Measurements from ENCODE around the gene GDPD3. TPM values are rescaled to one million over a fixed set of nuclear protein-coding genes. Genes with fewer than 3 reads are reported as not detected.

Gene GDPD3
- total and polyA plus RNA-seq, 2 of the 13 experiments (the other 11 are each of a cell fraction or from before 2014, with no cell fraction given): 18.7 to 20.6 TPM

DNA sequence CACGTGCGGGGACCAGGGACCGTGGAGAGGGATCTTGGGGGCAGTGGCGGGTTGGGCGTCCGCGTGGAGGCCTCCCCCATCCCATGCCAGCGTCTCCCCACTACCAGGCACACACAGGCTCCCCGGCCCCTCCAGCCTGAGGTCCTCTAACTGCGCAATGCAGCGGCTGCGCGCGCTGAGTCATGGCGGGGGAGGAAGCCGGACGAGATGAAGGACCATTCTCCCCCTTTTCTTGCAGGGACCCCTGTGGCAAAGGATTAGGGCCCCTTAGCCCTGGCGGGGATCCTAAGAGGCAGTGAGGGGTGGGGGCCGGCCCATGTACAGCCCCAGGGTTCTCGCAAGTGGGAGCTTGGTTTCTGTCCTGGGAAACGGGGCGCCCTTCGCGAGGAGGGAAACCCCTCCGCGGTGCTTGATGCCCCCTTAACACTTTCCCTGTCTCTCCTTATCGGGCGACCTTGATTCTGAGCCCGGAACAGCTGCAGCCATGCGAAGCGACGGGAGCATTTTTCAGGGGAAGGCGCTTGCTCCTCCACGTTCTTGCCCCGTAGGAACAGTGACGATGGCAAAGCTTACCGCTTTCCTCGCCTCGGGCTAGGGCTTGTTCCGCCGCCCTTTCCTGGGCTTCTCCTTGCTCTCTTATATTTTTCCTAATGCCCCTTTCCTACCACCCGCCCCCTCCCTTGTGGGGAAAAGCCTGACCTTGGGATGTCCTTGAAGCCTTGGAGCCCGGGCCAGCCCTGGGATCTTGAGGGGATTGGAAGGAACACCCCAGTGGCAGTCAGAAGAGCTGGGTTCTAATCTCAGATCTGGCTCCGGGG, 47.2 kb downstream of the GDPD3 start (continued):
- peak; percentile 60 for TF ChIP-seq SRSF1 (optimal IDR thresholded peaks at IDR 0.05; ENCODE audit: low read depth, low read length)
- TF ChIP-seq KMT2B (CRISPR knock-in tag; IDR thresholded peaks at IDR 0.05): no peak
- 0 out of 2 replicates have a peak, but pooled peaks have one; percentile 67 for TF ChIP-seq ZNF841 (CRISPR knock-in tag; IDR thresholded peaks at IDR 0.05; ENCODE audit: borderline replicate concordance)
- no peak for TF ChIP-seq CHD2 (IDR thresholded peaks at IDR 0.05; ENCODE audit: low read depth, low read length)
- peak; percentile 19; the same call in 1 of the 2 replicates for TF ChIP-seq ZNF33B (CRISPR knock-in tag; IDR thresholded peaks at IDR 0.05)
- TF ChIP-seq NFE2 (CRISPR knock-in tag; IDR thresholded peaks at IDR 0.05): peak; percentile 24; the same call in 1 of the 2 replicates
- no peak for TF ChIP-seq GTF2F1 (IDR thresholded peaks at IDR 0.05; ENCODE audit: low read length)
- TF ChIP-seq, protein P1, sequence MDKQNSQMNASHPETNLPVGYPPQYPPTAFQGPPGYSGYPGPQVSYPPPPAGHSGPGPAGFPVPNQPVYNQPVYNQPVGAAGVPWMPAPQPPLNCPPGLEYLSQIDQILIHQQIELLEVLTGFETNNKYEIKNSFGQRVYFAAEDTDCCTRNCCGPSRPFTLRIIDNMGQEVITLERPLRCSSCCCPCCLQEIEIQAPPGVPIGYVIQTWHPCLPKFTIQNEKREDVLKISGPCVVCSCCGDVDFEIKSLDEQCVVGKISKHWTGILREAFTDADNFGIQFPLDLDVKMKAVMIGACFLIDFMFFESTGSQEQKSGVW (CRISPR knock-in tag; IDR thresholded peaks at IDR 0.05; ENCODE audit: borderline replicate concordance): 0 out of 2 replicates have a peak, but pooled peaks have one; percentile 4
- TF ChIP-seq, protein P2, sequence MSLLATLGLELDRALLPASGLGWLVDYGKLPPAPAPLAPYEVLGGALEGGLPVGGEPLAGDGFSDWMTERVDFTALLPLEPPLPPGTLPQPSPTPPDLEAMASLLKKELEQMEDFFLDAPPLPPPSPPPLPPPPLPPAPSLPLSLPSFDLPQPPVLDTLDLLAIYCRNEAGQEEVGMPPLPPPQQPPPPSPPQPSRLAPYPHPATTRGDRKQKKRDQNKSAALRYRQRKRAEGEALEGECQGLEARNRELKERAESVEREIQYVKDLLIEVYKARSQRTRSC (CRISPR knock-in tag; IDR thresholded peaks at IDR 0.05; ENCODE audit: low read depth): no peak
- no peak for TF ChIP-seq ZNF570 (CRISPR knock-in tag; IDR thresholded peaks at IDR 0.05; ENCODE audit: borderline replicate concordance)
- TF ChIP-seq ZNF256 (CRISPR knock-in tag; conservative IDR thresholded peaks at IDR 0.05): no peak
- peak; percentile 27 for TF ChIP-seq ZEB1 (IDR thresholded peaks at IDR 0.05; ENCODE audit: insufficient replicate concordance, low read depth)
- TF ChIP-seq ZNF143 (CRISPR knock-in tag; IDR thresholded peaks at IDR 0.05): 0 out of 2 replicates have a peak, but pooled peaks have one; percentile 3
- TF ChIP-seq, protein P3, sequence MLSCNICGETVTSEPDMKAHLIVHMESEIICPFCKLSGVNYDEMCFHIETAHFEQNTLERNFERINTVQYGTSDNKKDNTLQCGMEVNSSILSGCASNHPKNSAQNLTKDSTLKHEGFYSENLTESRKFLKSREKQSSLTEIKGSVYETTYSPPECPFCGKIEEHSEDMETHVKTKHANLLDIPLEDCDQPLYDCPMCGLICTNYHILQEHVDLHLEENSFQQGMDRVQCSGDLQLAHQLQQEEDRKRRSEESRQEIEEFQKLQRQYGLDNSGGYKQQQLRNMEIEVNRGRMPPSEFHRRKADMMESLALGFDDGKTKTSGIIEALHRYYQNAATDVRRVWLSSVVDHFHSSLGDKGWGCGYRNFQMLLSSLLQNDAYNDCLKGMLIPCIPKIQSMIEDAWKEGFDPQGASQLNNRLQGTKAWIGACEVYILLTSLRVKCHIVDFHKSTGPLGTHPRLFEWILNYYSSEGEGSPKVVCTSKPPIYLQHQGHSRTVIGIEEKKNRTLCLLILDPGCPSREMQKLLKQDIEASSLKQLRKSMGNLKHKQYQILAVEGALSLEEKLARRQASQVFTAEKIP (CRISPR knock-in tag; IDR thresholded peaks at IDR 0.05; ENCODE audit: borderline replicate concordance): no peak
- no peak for TF ChIP-seq MBD4 (IDR thresholded peaks at IDR 0.05; ENCODE audit: borderline replicate concordance, low read length)
- 0 out of 2 replicates have a peak, but pooled peaks have one; percentile 11 for TF ChIP-seq U2AF2 (IDR thresholded peaks at IDR 0.05; ENCODE audit: low read depth, low read length)
- TF ChIP-seq FOXK2 (IDR thresholded peaks at IDR 0.05): no peak
- TF ChIP-seq HOXA9 (CRISPR knock-in tag; IDR thresholded peaks at IDR 0.05; ENCODE audit: borderline replicate concordance): no peak
- no peak for TF ChIP-seq ZNF207 (IDR thresholded peaks at IDR 0.05; ENCODE audit: borderline replicate concordance)
- no peak for TF ChIP-seq DR1 (CRISPR knock-in tag; IDR thresholded peaks at IDR 0.05)
- TF ChIP-seq ZNF253 (CRISPR knock-in tag; IDR thresholded peaks at IDR 0.05; ENCODE audit: borderline replicate concordance): no peak
- no peak for TF ChIP-seq SAFB2 (CRISPR knock-in tag; IDR thresholded peaks at IDR 0.05; ENCODE audit: borderline replicate concordance, low read depth)
- TF ChIP-seq, protein P4, sequence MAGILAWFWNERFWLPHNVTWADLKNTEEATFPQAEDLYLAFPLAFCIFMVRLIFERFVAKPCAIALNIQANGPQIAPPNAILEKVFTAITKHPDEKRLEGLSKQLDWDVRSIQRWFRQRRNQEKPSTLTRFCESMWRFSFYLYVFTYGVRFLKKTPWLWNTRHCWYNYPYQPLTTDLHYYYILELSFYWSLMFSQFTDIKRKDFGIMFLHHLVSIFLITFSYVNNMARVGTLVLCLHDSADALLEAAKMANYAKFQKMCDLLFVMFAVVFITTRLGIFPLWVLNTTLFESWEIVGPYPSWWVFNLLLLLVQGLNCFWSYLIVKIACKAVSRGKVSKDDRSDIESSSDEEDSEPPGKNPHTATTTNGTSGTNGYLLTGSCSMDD (CRISPR knock-in tag; IDR thresholded peaks at IDR 0.05): 0 out of 2 replicates have a peak, but pooled peaks have one; percentile 31
- TF ChIP-seq ESRRA (CRISPR knock-in tag; IDR thresholded peaks at IDR 0.05; ENCODE audit: low read depth): peak; percentile 92
- no peak for TF ChIP-seq ZSCAN22 (CRISPR knock-in tag; IDR thresholded peaks at IDR 0.05)

Measured in HepG2 (cell line).